PC-3 (cell line): ENCODE results near the gene SDHC. TPM values are rescaled to one million over a fixed set of nuclear protein-coding genes. Genes with fewer than 3 reads are reported as not detected.
"Not testable (repeated sequence)": the region's sequence is repeated elsewhere in the genome, so short reads cannot be mapped to it uniquely, and the experiment has no call there.

Source experiments
- ATAC-seq: fragments of 200-7000 bp; cut with Tn5 transposase; 2 replicates; pipeline ENCODE4 v1.9.1; 2020; ENCODE audit warnings: mild to moderate bottlenecking, moderate library complexity
- BruUV-seq: library from RNA; stranded (reverse); fragments of 400-500 nt; replicated peaks from 2 replicates; lab custom pipeline; 2021; lab: Mats Ljungman, UMichigan
- CTCF ChIA-PET: fragments of 300-600 bp; sonication (Branson Sonifier 250); formaldehyde crosslinking; loops from one replicate; lab custom pipeline; 2022; ENCODE audit warnings: antibody characterized with exemption; lab: Charles Lee
- POLR2A ChIA-PET: fragments of 300-600 bp; sonication (Branson Sonifier 250); formaldehyde crosslinking; loops from one replicate; lab custom pipeline; 2022; ENCODE audit warnings: antibody characterized with exemption; ENCODE audit not compliant: unreplicated experiment; lab: Charles Lee
- DNase-seq: peaks from one replicate; pipeline ENCODE4 v3.0.0-alpha.2; 2015
- H2AFZ ChIP-seq: fragments of 300-600 bp; sonication (generic); 2 replicates; pipeline ENCODE4 v1.6.0; 2016; ENCODE audit warnings: antibody characterized with exemption, low read length
- H3F3A ChIP-seq: fragments of 300-600 bp; sonication (generic); one replicate; pipeline ENCODE4 v1.6.0; 2017; ENCODE audit warnings: antibody characterized with exemption, low read length, control low read depth, mild to moderate bottlenecking; ENCODE audit not compliant: unreplicated experiment
- H3K27ac ChIP-seq: fragments of 300-600 bp; sonication (generic); 2 replicates; pipeline ENCODE4 v1.5.1; 2016; ENCODE audit warnings: mild to moderate bottlenecking, low read length
- H3K27me3 ChIP-seq: fragments of 300-600 bp; sonication (generic); 2 replicates; pipeline ENCODE4 v1.6.1; 2016; ENCODE audit warnings: low read length, mixed read lengths
- H3K36me3 ChIP-seq: fragments of 300-600 bp; sonication (generic); 2 replicates; pipeline ENCODE4 v1.6.1; 2016; ENCODE audit warnings: low read depth, mixed run types, low read length, mixed read lengths
- H3K4me1 ChIP-seq: fragments of 300-600 bp; sonication (generic); 2 replicates; pipeline ENCODE4 v1.5.1; 2016; ENCODE audit warnings: low read length; ENCODE audit not compliant: insufficient read depth
- H3K4me2 ChIP-seq: fragments of 300-600 bp; sonication (generic); 2 replicates; pipeline ENCODE4 v1.6.0; 2016; ENCODE audit warnings: low read length
- H3K4me3 ChIP-seq: fragments of 300-600 bp; sonication (generic); 2 replicates; pipeline ENCODE4 v1.5.1; 2016; ENCODE audit warnings: mild to moderate bottlenecking, low read length, mixed read lengths
- H3K79me2 ChIP-seq: fragments of 300-600 bp; sonication (generic); 2 replicates; pipeline ENCODE4 v1.6.1; 2017; ENCODE audit warnings: low read length, mixed read lengths
- H3K9ac ChIP-seq: fragments of 300-600 bp; sonication (generic); 2 replicates; pipeline ENCODE4 v1.6.0; 2016; ENCODE audit warnings: mild to moderate bottlenecking, low read length
- H3K9me2 ChIP-seq: fragments of 300-600 bp; sonication (generic); replicated peaks from 2 replicates; pipeline ENCODE4 v1.6.1; 2016; ENCODE audit warnings: mixed run types, low read length, mixed read lengths
- H3K9me3 ChIP-seq: fragments of 300-600 bp; sonication (generic); 2 replicates; pipeline ENCODE4 v1.6.1; 2016; ENCODE audit warnings: low read length, mixed read lengths
- H4K20me1 ChIP-seq: fragments of 300-600 bp; sonication (generic); 2 replicates; pipeline ENCODE4 v1.6.1; 2016; ENCODE audit warnings: low read length, mixed read lengths
- CTCF ChIP-seq: fragments of 300-600 bp; sonication (generic); conservative IDR thresholded peaks from 2 replicates; pipeline ENCODE4 v1.5.1; 2017; ENCODE audit warnings: antibody characterized with exemption, low read depth, mild to moderate bottlenecking, low read length
- EZH2 ChIP-seq: fragments of 300-600 bp; sonication (generic); IDR thresholded peaks from one replicate; pipeline ENCODE4 v1.6.1; 2017; ENCODE audit warnings: antibody characterized with exemption, mild to moderate bottlenecking, low read length; ENCODE audit not compliant: unreplicated experiment
- EZH2phosphoT487 ChIP-seq: fragments of 300-600 bp; sonication (generic); IDR thresholded peaks from 2 replicates; pipeline ENCODE4 v1.6.1; 2018; ENCODE audit warnings: mild to moderate bottlenecking, antibody characterized with exemption, low read length, borderline replicate concordance
- intact Hi-C: fragments of 100-400 bp; cut with micrococcal nuclease; formaldehyde crosslinking; loops from 2 replicates; pipeline ENCODE4 v1.9.0; 2023
- total RNA-seq: library from RNA; depleted of rRNA; stranded (reverse); fragments of >200 nt; gene quantifications from 2 replicates; pipeline ENCODE4 v1.2.3, GENCODE V29; 2014

The SDHC gene
- total RNA-seq, 1 experiment from 2014 or later, result 26.1 TPM

DNA sequence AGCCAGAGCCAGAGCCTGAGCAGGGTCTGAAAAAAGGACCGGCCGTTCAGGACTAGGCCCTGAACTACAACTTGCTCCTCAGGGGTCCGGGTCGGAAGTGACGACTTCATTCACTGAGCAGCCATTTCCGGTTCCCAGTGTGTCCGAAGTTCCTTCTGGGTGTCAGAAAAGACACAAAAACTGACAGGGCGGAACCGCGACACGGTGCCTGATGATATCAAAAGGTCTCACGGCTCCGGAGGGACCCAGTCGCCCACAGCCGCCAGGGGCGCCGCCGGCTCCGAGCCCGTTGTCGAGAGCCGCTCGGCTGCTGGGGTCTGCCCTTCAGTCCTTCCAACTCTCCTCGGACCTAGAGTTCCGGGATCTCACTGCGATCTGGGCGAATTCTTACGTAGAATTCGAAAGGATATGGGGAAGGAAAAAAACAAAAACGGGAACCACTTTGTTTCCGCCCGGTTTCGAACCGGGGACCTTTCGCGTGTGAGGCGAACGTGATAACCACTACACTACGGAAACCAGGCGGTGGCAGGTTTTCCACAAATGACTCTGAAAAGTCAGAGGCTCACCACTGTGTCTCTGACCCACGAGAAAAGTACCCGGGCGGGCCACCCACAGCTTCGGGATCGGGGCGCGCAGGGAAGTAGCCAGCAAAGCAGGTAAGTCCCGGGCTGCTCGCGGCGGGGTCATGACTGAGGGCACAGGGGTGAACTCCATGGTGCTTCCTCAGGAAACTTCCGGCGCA is 85.2 kb downstream of the SDHC start:
- Histone ChIP-seq H3K27ac (peak overlapping the region; percentile 94), H3K36me3 (no peaks in the 10 kb centered on the region), H3K4me2 (peak overlapping the region; percentile 82), H2AFZ (peak overlapping the region; percentile 87), H3K4me3 (peak overlapping the region; percentile 71), H3F3A (no peaks in the 10 kb centered on the region), H4K20me1 (no peaks in the 10 kb centered on the region), H3K4me1 (peaks cover 60% of the 10 kb centered on the region), H3K9ac (peak overlapping the region; percentile 85), H3K27me3 (no peaks in the 10 kb centered on the region), H3K79me2 (peaks cover 4% of the 10 kb centered on the region; the same call in 1 of the 2 replicates), H3K9me2 (no peaks in the 10 kb centered on the region), H3K9me3 (no peaks in the 10 kb centered on the region)
- intact Hi-C loops, result loop anchor here (10.0 kb wide), 1 partner anchor 135 kb away; no protein-coding TSS in a partner anchor
- TSS peak; percentile 49 for BruUV-seq
- POLR2A ChIA-PET, result interaction anchor here (0.7 kb wide), 1 partner anchor 174 kb away, joined by 3 read pairs; no protein-coding TSS in a partner anchor
- CTCF ChIA-PET, result no interaction called here
- ATAC-seq, result peak; percentile 30
- TF ChIP-seq EZH2 (no peak), CTCF (peak; percentile 59)
- DNase-seq, result peak; percentile 96

DNA sequence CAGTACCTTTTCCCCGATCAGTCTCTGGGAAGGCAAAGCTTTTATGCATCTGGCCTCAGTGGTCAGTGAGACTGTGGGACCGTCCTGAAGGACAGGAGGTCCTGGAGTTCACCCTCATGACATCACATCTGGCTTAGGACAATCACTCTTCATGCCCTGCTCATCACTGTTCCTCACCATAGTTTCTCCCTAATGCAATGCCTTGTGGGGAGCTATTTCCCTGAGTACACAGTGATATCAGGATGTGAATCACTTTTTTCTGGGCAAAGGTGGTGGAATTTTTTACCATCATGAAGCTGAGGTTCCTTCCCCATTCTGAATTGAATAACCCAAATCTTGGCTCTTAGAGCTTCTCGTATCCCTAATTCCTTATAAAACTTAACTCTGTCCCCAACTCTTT is 88.3 kb downstream of the SDHC start:
- intact Hi-C loops, result no loop called here
- Histone ChIP-seq H3K36me3 (no peaks in the 10 kb centered on the region), H3K79me2 (peaks cover 4% of the 10 kb centered on the region; the same call in 1 of the 2 replicates), H3K9ac (peak overlapping the region; percentile 51), H3K4me2 (peak overlapping the region; percentile 52), H3K27me3 (no peaks in the 10 kb centered on the region), H2AFZ (peak overlapping the region; percentile 12; the same call in 1 of the 2 replicates), H3K4me1 (peaks cover 49% of the 10 kb centered on the region), H3K4me3 (no peak overlapping the region), H4K20me1 (no peaks in the 10 kb centered on the region), H3F3A (no peaks in the 10 kb centered on the region), H3K9me3 (no peaks in the 10 kb centered on the region), H3K9me2 (no peaks in the 10 kb centered on the region), H3K27ac (peak overlapping the region; percentile 85)
- no TSS peak for BruUV-seq
- DNase-seq (peak; percentile 86), ATAC-seq (peak; percentile 54)
- ChIA-PET POLR2A (interaction anchor here (0.6 kb wide), 3 partner anchors 16 to 333 kb away, joined by 3 to 4 read pairs (median 4); no protein-coding TSS in a partner anchor), CTCF (no interaction called here)
- no peak for TF ChIP-seq EZH2
- TF ChIP-seq CTCF, result no peak
- TF ChIP-seq EZH2phosphoT487, result no peak

DNA sequence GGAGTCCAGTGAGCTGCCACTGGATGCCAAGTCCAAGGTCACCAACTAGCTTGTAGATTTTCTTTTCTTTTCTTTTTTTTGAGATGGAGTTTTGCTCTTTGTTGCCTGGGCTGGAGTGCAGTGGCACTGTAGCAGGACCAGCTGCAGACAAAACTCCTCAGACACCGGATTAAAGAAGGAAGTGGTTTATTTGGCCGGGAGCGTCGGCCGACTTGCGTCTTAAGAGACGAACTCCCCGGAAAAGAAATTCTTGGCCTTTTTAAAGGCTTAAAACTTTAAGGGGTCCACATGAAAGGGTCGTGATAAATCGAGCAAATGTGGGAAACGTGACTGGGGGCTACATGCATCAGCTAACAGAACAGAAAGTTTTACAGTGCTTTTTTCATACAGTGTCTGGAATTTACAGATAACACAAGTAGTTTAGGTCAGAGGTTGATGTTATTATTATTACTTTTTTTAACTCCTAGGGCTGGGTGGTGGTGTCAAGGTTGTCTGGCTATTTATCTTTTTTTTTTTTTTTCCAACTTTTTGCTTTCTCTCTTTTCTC is 89.9 kb downstream of the SDHC start:
- peaks cover 34% of the 10 kb centered on the region for H3K4me1 ChIP-seq
- H3K4me3 ChIP-seq, result no peak overlapping the region
- no peaks in the 10 kb centered on the region for H4K20me1 ChIP-seq
- TF ChIP-seq EZH2, result no peak
- TF ChIP-seq EZH2phosphoT487, result no peak
- TF ChIP-seq CTCF, result no peak
- DNase-seq (no peak), ATAC-seq (no peak)
- no peak overlapping the region for H3K4me2 ChIP-seq
- H3K9me2 ChIP-seq, result no peaks in the 10 kb centered on the region
- no peak overlapping the region for H2AFZ ChIP-seq
- CTCF ChIA-PET, result no interaction called here
- POLR2A ChIA-PET, result no interaction called here
- H3K9me3 ChIP-seq, result no peaks in the 10 kb centered on the region
- no peaks in the 10 kb centered on the region for H3F3A ChIP-seq
- H3K27me3 ChIP-seq, result no peaks in the 10 kb centered on the region
- no peak overlapping the region for H3K9ac ChIP-seq
- H3K36me3 ChIP-seq, result no peaks in the 10 kb centered on the region
- intact Hi-C loops, result no loop called here
- H3K79me2 ChIP-seq, result peaks cover 4% of the 10 kb centered on the region; the same call in 1 of the 2 replicates
- H3K27ac ChIP-seq, result no peak overlapping the region
- BruUV-seq, result no TSS peak

- CTCF ChIA-PET, DNase-seq, H3K9me2 ChIP-seq, BruUV-seq, ATAC-seq, H3K9ac ChIP-seq, H3K36me3 ChIP-seq, H3K79me2 ChIP-seq, H3K9me3 ChIP-seq, H3K4me3 ChIP-seq, POLR2A ChIA-PET, H3K4me2 ChIP-seq, H3K27me3 ChIP-seq, H4K20me1 ChIP-seq, H2AFZ ChIP-seq, H3F3A ChIP-seq, intact Hi-C loops, H3K27ac ChIP-seq: not testable (repeated sequence)
- peaks cover 20% of the 10 kb centered on the region for H3K4me1 ChIP-seq
Observed at GRCh38 chr1:161406551-161406950, 92.4 kb downstream of the SDHC start.
